ENCODE results near the gene ZNF366.
A peak's percentile ranks its signal among the peaks of the same experiment; 100 is the strongest.

ZNF366 gene

GRCh38 chr5:72507231-72507906, at the start of gene ZNF366:
Gene ZNF366, minus strand, starts transcription at chr5:72507410. Its CDS starts 45,914 bp downstream, at chr5:72461496.
- DNase-seq: no peak

- peak; percentile 0 for DNase-seq
Observed at GRCh38 chr5:72556351-72557166, 49.3 kb upstream of the ZNF366 start.

- DNase-seq: no peak
Observed at GRCh38 chr5:72555871-72556270, 48.7 kb upstream of the ZNF366 start.

- DNase-seq: no peak
Observed at GRCh38 chr5:72554897-72555296, 47.7 kb upstream of the ZNF366 start.

- DNase-seq: no peak
Observed at GRCh38 chr5:72552041-72552557, 44.9 kb upstream of the ZNF366 start.

- DNase-seq: no peak
Observed at GRCh38 chr5:72550595-72550994, 43.4 kb upstream of the ZNF366 start.

- no peak for DNase-seq
Observed at GRCh38 chr5:72543811-72544210, 36.6 kb upstream of the ZNF366 start.

GRCh38 chr5:72543365-72543764, 36.2 kb upstream of the ZNF366 start:
- no peak for DNase-seq

GRCh38 chr5:72542695-72543094, 35.5 kb upstream of the ZNF366 start:
- DNase-seq: no peak

- DNase-seq: no peak
Observed at GRCh38 chr5:72541501-72542225, 34.5 kb upstream of the ZNF366 start.

GRCh38 chr5:72540759-72541438, 33.7 kb upstream of the ZNF366 start:
- DNase-seq: no peak

- no peak for DNase-seq
Observed at GRCh38 chr5:72539726-72540125, 32.5 kb upstream of the ZNF366 start.

- DNase-seq: no peak
Observed at GRCh38 chr5:72539038-72539437, 31.8 kb upstream of the ZNF366 start.

GRCh38 chr5:72537166-72537565, 30.0 kb upstream of the ZNF366 start:
- DNase-seq: no peak

- no peak for DNase-seq
Observed at GRCh38 chr5:72531496-72532190, 24.4 kb upstream of the ZNF366 start.

GRCh38 chr5:72530196-72530595, 23.0 kb upstream of the ZNF366 start:
- no peak for DNase-seq

GRCh38 chr5:72529383-72529782, 22.2 kb upstream of the ZNF366 start:
- no peak for DNase-seq

GRCh38 chr5:72525816-72526215, 18.6 kb upstream of the ZNF366 start:
- no peak for DNase-seq

- DNase-seq: peak; percentile 6
Observed at GRCh38 chr5:72523960-72524582, 16.9 kb upstream of the ZNF366 start.

- no peak for DNase-seq
Observed at GRCh38 chr5:72522607-72523006, 15.4 kb upstream of the ZNF366 start.

- DNase-seq: no peak
Observed at GRCh38 chr5:72519111-72519510, 11.9 kb upstream of the ZNF366 start.

Measured in CD4-positive, alpha-beta T cell treated with Interleukin-21 for 1 hour (primary cell).